CD14-positive monocyte (primary cell): ENCODE results near the gene MRM3. TPM values are rescaled to one million over a fixed set of nuclear protein-coding genes. Genes with fewer than 3 reads are reported as not detected.

ENCODE experiments used
- DNase-seq, 3 donors: peaks; one replicate each; pipeline ENCODE4 v3.0.0-alpha.2; 2011 to 2022
- H2AFZ ChIP-seq: 2 replicates; pipeline ENCODE4 v1.6.0; 2012; ENCODE audit warnings: mild to moderate bottlenecking, low read depth, low read length, inconsistent platforms; ENCODE audit not compliant: insufficient read depth, poor library complexity, severe bottlenecking
- H3K27ac ChIP-seq, 2 donors: 1 replicate in 1 of 2; 2 replicates in 1 of 2; pipeline ENCODE4 v1.5.1; 2012 to 2013; ENCODE audit warnings: low read length in 2 of 2, control low read depth in 1 of 2, inconsistent platforms in 1 of 2, low read depth in 1 of 2, mild to moderate bottlenecking in 1 of 2
- H3K27me3 ChIP-seq, 2 donors: one replicate each; pipeline versions ENCODE4 v1.6.0 to v1.6.1; 2011 to 2013; ENCODE audit warnings: low read length in 2 of 2; ENCODE audit not compliant: control insufficient read depth in 2 of 2, insufficient read depth in 2 of 2
- H3K36me3 ChIP-seq, 2 donors: replicated peaks in 1 of 2; 1 replicate in 1 of 2; 2 replicates in 1 of 2; pipeline versions ENCODE4 v1.5.1 to v1.6.1; 2012 to 2013; ENCODE audit warnings: low read length in 2 of 2, control low read depth in 1 of 2, inconsistent platforms in 1 of 2, mild to moderate bottlenecking in 1 of 2; ENCODE audit not compliant: insufficient read depth in 2 of 2, control insufficient read depth in 1 of 2
- H3K4me1 ChIP-seq, 2 donors: 1 replicate in 1 of 2; 2 replicates in 1 of 2; pipeline versions ENCODE4 v1.5.1 to v1.6.1; 2012 to 2013; ENCODE audit warnings: low read length in 2 of 2, control low read depth in 1 of 2, inconsistent platforms in 1 of 2, mild to moderate bottlenecking in 1 of 2, moderate library complexity in 1 of 2; ENCODE audit not compliant: insufficient read depth in 2 of 2, control insufficient read depth in 1 of 2
- H3K4me2 ChIP-seq: replicated peaks from 2 replicates; pipeline ENCODE3; 2012; ENCODE audit warnings: low read length, moderate library complexity, mild to moderate bottlenecking; ENCODE audit not compliant: poor library complexity, severe bottlenecking; ENCODE audit errors: extremely low read depth
- H3K4me3 ChIP-seq, 3 experiments: fragments of 200-600 bp in 1 of 3; sonication (generic) in 1 of 3; replicated peaks in 1 of 3; 1 replicate in 2 of 3; 2 replicates in 1 of 3; pipeline ENCODE4 v1.5.1; 2011 to 2013; ENCODE audit warnings: low read length in 3 of 3, mild to moderate bottlenecking in 3 of 3, control low read depth in 2 of 3, low read depth in 2 of 3, inconsistent platforms in 1 of 3, moderate library complexity in 1 of 3
- H3K79me2 ChIP-seq: 2 replicates; pipeline ENCODE4 v1.6.0; 2012; ENCODE audit warnings: mild to moderate bottlenecking, control low read depth, inconsistent platforms, low read length, moderate library complexity; ENCODE audit not compliant: insufficient read depth
- H3K9ac ChIP-seq: 2 replicates; pipeline ENCODE4 v1.6.0; 2017; ENCODE audit warnings: low read length, mild to moderate bottlenecking; ENCODE audit not compliant: insufficient read depth, poor library complexity, severe bottlenecking
- H3K9me3 ChIP-seq, 2 donors: replicated peaks in 1 of 2; 1 replicate in 1 of 2; 2 replicates in 1 of 2; pipeline versions ENCODE4 v1.5.1 to v1.6.1; 2012 to 2013; ENCODE audit warnings: low read length in 2 of 2, control low read depth in 1 of 2; ENCODE audit not compliant: control insufficient read depth in 1 of 2, insufficient read depth in 1 of 2
- H4K20me1 ChIP-seq: 2 replicates; pipeline ENCODE4 v1.6.0; 2012; ENCODE audit warnings: mild to moderate bottlenecking, low read length, control low read depth, moderate library complexity; ENCODE audit not compliant: insufficient read depth
- H3K27ac Mint-ChIP-seq, 7 donors: one replicate each; pipeline ENCODE4 v1.8.0; 2020; ENCODE audit warnings: mild to moderate bottlenecking in 7 of 7, mixed read lengths in 7 of 7, moderate library complexity in 6 of 7, inconsistent platforms in 2 of 7
- H3K27me3 Mint-ChIP-seq, 3 donors: one replicate each; pipeline ENCODE4 v1.8.0; 2021 to 2022; ENCODE audit warnings: low read depth in 3 of 3, mild to moderate bottlenecking in 3 of 3, mixed read lengths in 3 of 3, moderate library complexity in 3 of 3, inconsistent platforms in 1 of 3
- H3K36me3 Mint-ChIP-seq, 2 donors: one replicate each; pipeline ENCODE4 v1.8.0; 2020; ENCODE audit warnings: mixed read lengths in 2 of 2, inconsistent platforms in 1 of 2, mild to moderate bottlenecking in 1 of 2
- H3K4me1 Mint-ChIP-seq: one replicate; pipeline ENCODE4 v1.8.0; 2020; ENCODE audit warnings: mild to moderate bottlenecking, mixed read lengths
- H3K4me3 Mint-ChIP-seq, 2 donors: one replicate each; pipeline ENCODE4 v1.8.0; 2020; ENCODE audit warnings: mild to moderate bottlenecking in 2 of 2, mixed read lengths in 2 of 2, moderate library complexity in 1 of 2
- H3K9me3 Mint-ChIP-seq, 7 donors: one replicate each; pipeline ENCODE4 v1.8.0; 2020 to 2022; ENCODE audit warnings: mixed read lengths in 7 of 7, mild to moderate bottlenecking in 6 of 7, moderate library complexity in 6 of 7, inconsistent platforms in 2 of 7
- CTCF ChIP-seq: fragments of 200-600 bp; IDR thresholded peaks from one replicate; pipeline ENCODE4 v1.8.0; 2022; ENCODE audit warnings: antibody characterized with exemption, mild to moderate bottlenecking
- WGBS: methylation state at CpG from one replicate; pipeline ENCODE4 v1.1.5; 2013; ENCODE audit warnings: missing lambda C conversion rate; ENCODE audit not compliant: insufficient coverage; 5-methylcytosine and 5-hydroxymethylcytosine counted together
- intact Hi-C, 2 donors: fragments of 100-400 bp; cut with micrococcal nuclease; formaldehyde crosslinking; loops; one replicate each; pipeline versions ENCODE4 v1.15.0 to v1.15.1; 2023
- polyA plus RNA-seq, 3 donors: library from polyadenylated mRNA; depleted of rRNA in 1 of 3; unstranded in 2 of 3; stranded (reverse) in 1 of 3; fragments of 300-500 nt in 2 of 3; fragments of >200 nt in 1 of 3; fragmentation: Illumina TruSeq in 2 of 3; gene quantifications; 1 replicate in 2 of 3; 2 replicates in 1 of 3; pipeline ENCODE4 v1.2.3, GENCODE V29; 2012 to 2021

Gene MRM3
- polyA plus RNA-seq, 3 donors: 9.3 to 15.4 (median 12.8) TPM

- no peak for DNase-seq
- no peaks in the 10 kb centered on the region for H3K4me1 Mint-ChIP-seq
- intact Hi-C loops: no loop called here
- H3K36me3 Mint-ChIP-seq: no peaks in the 10 kb centered on the region
- H3K9me3 ChIP-seq: no peaks in the 10 kb centered on the region
- H3K4me1 ChIP-seq: no peaks in the 10 kb centered on the region
- H3K4me3 ChIP-seq: no peak overlapping the region
- H3K27ac Mint-ChIP-seq: no peak overlapping the region
- WGBS: 93% methylated on average over 12 of the region's 14 CpGs
- H3K27ac ChIP-seq: no peak overlapping the region
- no peaks in the 10 kb centered on the region for H3K79me2 ChIP-seq
- no peak overlapping the region for H3K4me2 ChIP-seq
- H3K27me3 ChIP-seq: no peaks in the 10 kb centered on the region
- H3K4me3 Mint-ChIP-seq: no peak overlapping the region
- peaks cover 0 to 7% (median 1%) of the 10 kb centered on the region in 7 donors for H3K9me3 Mint-ChIP-seq
- no peak for TF ChIP-seq CTCF
- no peaks in the 10 kb centered on the region for H4K20me1 ChIP-seq
- no peaks in the 10 kb centered on the region for H3K36me3 ChIP-seq
- peaks cover 4 to 5% (median 4%) of the 10 kb centered on the region in 3 donors for H3K27me3 Mint-ChIP-seq
- no peak overlapping the region for H2AFZ ChIP-seq
- no peak overlapping the region for H3K9ac ChIP-seq
These were observed 30.6 kb downstream of the MRM3 start for GRCh38 chr17:812638-813204.

- TF ChIP-seq CTCF: no peak
- Histone ChIP-seq H3K9me3 (no peaks in the 10 kb centered on the region), H3K79me2 (no peaks in the 10 kb centered on the region), H3K4me2 (no peak overlapping the region), H2AFZ (no peak overlapping the region), H3K4me1 (no peaks in the 10 kb centered on the region), H3K27me3 (no peaks in the 10 kb centered on the region), H3K36me3 (no peaks in the 10 kb centered on the region), H4K20me1 (no peaks in the 10 kb centered on the region), H3K4me3 (no peak overlapping the region), H3K9ac (no peak overlapping the region), H3K27ac (no peak overlapping the region)
- 97% methylated on average over 11 of the region's 20 CpGs for WGBS
- DNase-seq: no peak
- Mint-ChIP-seq H3K9me3 (peaks cover 0 to 6% (median 1%) of the 10 kb centered on the region in 7 donors), H3K27me3 (peaks cover 2 to 4% (median 4%) of the 10 kb centered on the region in 3 donors), H3K4me1 (no peaks in the 10 kb centered on the region), H3K4me3 (no peak overlapping the region), H3K36me3 (no peaks in the 10 kb centered on the region), H3K27ac (no peak overlapping the region)
- intact Hi-C loops: no loop called here
These were observed 32.2 kb downstream of the MRM3 start for GRCh38 chr17:814371-814770.
